DOHH2 (cell line): ENCODE measurements around the gene CADPS.

Source experiments
- H3F3A ChIP-seq: fragments of 200-600 bp; sonication (generic), shearing (Covaris generic); 2 replicates; pipeline ENCODE4 v1.6.0; 2016; ENCODE audit warnings: antibody characterized with exemption, mild to moderate bottlenecking; ENCODE audit not compliant: control insufficient read depth, insufficient read depth
- H3K27ac ChIP-seq: fragments of 200-600 bp; sonication (generic); 2 replicates; pipeline ENCODE4 v1.5.1; 2014; ENCODE audit warnings: low read depth, mild to moderate bottlenecking, low read length, moderate library complexity
- H3K27me3 ChIP-seq: fragments of 200-600 bp; sonication (generic); 2 replicates; pipeline ENCODE4 v1.6.1; 2014; ENCODE audit warnings: mild to moderate bottlenecking, low read length, mixed read lengths; ENCODE audit not compliant: control insufficient read depth
- H3K36me3 ChIP-seq: fragments of 200-600 bp; sonication (generic); 2 replicates; pipeline ENCODE4 v1.6.1; 2014; ENCODE audit warnings: mild to moderate bottlenecking, low read length, moderate library complexity, mixed read lengths; ENCODE audit not compliant: control insufficient read depth
- H3K4me1 ChIP-seq: fragments of 200-600 bp; sonication (generic); 2 replicates; pipeline ENCODE4 v1.6.1; 2014; ENCODE audit warnings: mild to moderate bottlenecking, low read length, mixed read lengths; ENCODE audit not compliant: control insufficient read depth
- H3K4me2 ChIP-seq: fragments of 200-600 bp; sonication (generic); 2 replicates; pipeline ENCODE4 v1.6.0; 2014; ENCODE audit warnings: mild to moderate bottlenecking, low read length, moderate library complexity
- H3K4me3 ChIP-seq: fragments of 200-600 bp; sonication (generic); 2 replicates; pipeline ENCODE4 v1.5.1; 2014; ENCODE audit warnings: mild to moderate bottlenecking, low read length, mixed read lengths
- H3K79me2 ChIP-seq: fragments of 200-600 bp; sonication (generic); 2 replicates; pipeline ENCODE4 v1.6.1; 2014; ENCODE audit warnings: mild to moderate bottlenecking, low read length, mixed read lengths; ENCODE audit not compliant: control insufficient read depth
- H3K9me2 ChIP-seq: fragments of 200-600 bp; sonication (generic); replicated peaks from 2 replicates; pipeline ENCODE4 v1.6.1; 2014; ENCODE audit warnings: mild to moderate bottlenecking, low read length, mixed read lengths; ENCODE audit not compliant: control insufficient read depth
- H3K9me3 ChIP-seq: fragments of 200-600 bp; sonication (generic); 2 replicates; pipeline ENCODE4 v1.6.1; 2014; ENCODE audit warnings: antibody characterized with exemption, low read length, mixed read lengths; ENCODE audit not compliant: control insufficient read depth, insufficient read depth
- H4K20me1 ChIP-seq: fragments of 200-600 bp; sonication (generic); 2 replicates; pipeline ENCODE4 v1.6.0; 2014; ENCODE audit warnings: low read depth, mild to moderate bottlenecking, antibody characterized with exemption, low read length, moderate library complexity; ENCODE audit not compliant: control insufficient read depth, insufficient read depth
- CTCF ChIP-seq: fragments of 200-600 bp; sonication (generic); IDR thresholded peaks from one replicate; pipeline ENCODE4 v1.5.1; 2014; ENCODE audit warnings: antibody characterized with exemption, mild to moderate bottlenecking, low read depth, low read length; ENCODE audit not compliant: poor library complexity, severe bottlenecking
- EZH2phosphoT487 ChIP-seq: fragments of 200-600 bp; sonication (generic); IDR thresholded peaks from 2 replicates; pipeline ENCODE4 v1.6.1; 2017; ENCODE audit warnings: borderline replicate concordance, mild to moderate bottlenecking, antibody characterized with exemption, low read length, moderate library complexity, mixed read lengths

The CADPS gene

DNA sequence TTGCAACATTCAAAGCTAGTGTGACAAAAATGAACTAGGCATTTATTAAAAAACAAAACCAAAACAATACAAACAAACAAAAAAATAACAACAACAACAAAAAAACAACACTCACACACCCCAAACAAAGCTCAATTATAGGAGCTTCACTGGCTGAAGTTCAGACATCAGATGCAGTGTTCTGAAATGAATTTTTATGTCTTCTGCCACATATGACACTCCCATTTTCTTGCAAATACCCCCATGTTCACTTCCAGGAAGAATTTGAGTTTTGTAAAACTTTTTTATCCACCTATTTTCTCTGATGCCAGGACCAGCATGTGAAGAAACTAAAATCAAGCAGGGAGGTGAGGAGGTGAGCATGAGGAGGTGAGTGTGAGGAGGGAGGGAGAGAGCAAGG, 113.9 kb downstream of the CADPS start:
- Histone ChIP-seq H3K4me3 (no peak overlapping the region), H3F3A (peaks cover 14% of the 10 kb centered on the region), H4K20me1 (no peaks in the 10 kb centered on the region), H3K4me1 (peaks cover 83% of the 10 kb centered on the region), H3K27ac (peak overlapping the region; percentile 50), H3K79me2 (peaks cover 20% of the 10 kb centered on the region), H3K4me2 (peak overlapping the region; percentile 42), H3K36me3 (peaks cover 32% of the 10 kb centered on the region), H3K9me2 (no peaks in the 10 kb centered on the region), H3K9me3 (no peaks in the 10 kb centered on the region), H3K27me3 (no peaks in the 10 kb centered on the region)
- TF ChIP-seq CTCF: no peak

GRCh38 chr3:62758296-62759066, 116.7 kb downstream of the CADPS start:
- peak overlapping the region; percentile 99 for H3K27ac ChIP-seq
- peaks cover 20% of the 10 kb centered on the region for H3K36me3 ChIP-seq
- H3K79me2 ChIP-seq: peaks cover 23% of the 10 kb centered on the region
- TF ChIP-seq CTCF: no peak
- TF ChIP-seq EZH2phosphoT487: no peak
- peaks cover 93% of the 10 kb centered on the region for H3K4me1 ChIP-seq
- peak overlapping the region; percentile 36 for H3K4me3 ChIP-seq
- no peaks in the 10 kb centered on the region for H3K27me3 ChIP-seq
- H3F3A ChIP-seq: peaks cover 22% of the 10 kb centered on the region
- H3K9me3 ChIP-seq: no peaks in the 10 kb centered on the region
- no peaks in the 10 kb centered on the region for H3K9me2 ChIP-seq
- peak overlapping the region; percentile 57 for H3K4me2 ChIP-seq
- H4K20me1 ChIP-seq: no peaks in the 10 kb centered on the region

DNA sequence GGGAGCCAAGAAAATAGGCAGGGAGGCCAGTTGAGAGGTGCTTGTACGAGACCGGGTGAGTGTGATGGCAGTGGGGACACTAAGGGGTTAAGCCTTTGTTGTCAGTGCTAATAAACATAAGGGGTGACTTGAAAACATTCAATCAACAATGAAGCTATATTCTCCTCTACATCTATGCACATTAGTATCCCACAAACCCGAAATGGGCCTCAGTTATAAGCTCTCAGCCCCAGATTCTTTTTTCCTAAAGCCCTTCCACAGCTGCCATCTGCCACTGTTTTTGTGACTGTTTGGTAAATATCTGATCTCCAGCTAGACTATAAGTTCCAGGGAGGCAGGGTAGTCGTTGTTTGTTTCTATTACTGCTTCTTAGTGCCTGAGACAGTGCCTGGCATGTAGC, 118.2 kb downstream of the CADPS start:
- Histone ChIP-seq H3F3A (peaks cover 22% of the 10 kb centered on the region), H3K9me2 (no peaks in the 10 kb centered on the region), H3K4me1 (peaks cover 89% of the 10 kb centered on the region), H4K20me1 (no peaks in the 10 kb centered on the region), H3K9me3 (no peaks in the 10 kb centered on the region), H3K27me3 (no peaks in the 10 kb centered on the region), H3K36me3 (peaks cover 28% of the 10 kb centered on the region), H3K4me3 (no peak overlapping the region), H3K4me2 (peak overlapping the region; percentile 76; the same call in 1 of the 2 replicates), H3K79me2 (peaks cover 23% of the 10 kb centered on the region), H3K27ac (peak overlapping the region; percentile 99)
- TF ChIP-seq EZH2phosphoT487 (no peak), CTCF (no peak)
